ENCODE data around the gene ZNF358.

Gene ZNF358

GRCh38 chr19:7507884-7508283, 8.0 kb upstream of the ZNF358 start:
- peak; percentile 47 for DNase-seq (ENCODE audit: low spot score)
- in situ Hi-C loops (cut with MboI; ENCODE audit: low sequenced_read_pairs, unreplicated experiment), result no loop called here
- TF ChIP-seq, protein P1, sequence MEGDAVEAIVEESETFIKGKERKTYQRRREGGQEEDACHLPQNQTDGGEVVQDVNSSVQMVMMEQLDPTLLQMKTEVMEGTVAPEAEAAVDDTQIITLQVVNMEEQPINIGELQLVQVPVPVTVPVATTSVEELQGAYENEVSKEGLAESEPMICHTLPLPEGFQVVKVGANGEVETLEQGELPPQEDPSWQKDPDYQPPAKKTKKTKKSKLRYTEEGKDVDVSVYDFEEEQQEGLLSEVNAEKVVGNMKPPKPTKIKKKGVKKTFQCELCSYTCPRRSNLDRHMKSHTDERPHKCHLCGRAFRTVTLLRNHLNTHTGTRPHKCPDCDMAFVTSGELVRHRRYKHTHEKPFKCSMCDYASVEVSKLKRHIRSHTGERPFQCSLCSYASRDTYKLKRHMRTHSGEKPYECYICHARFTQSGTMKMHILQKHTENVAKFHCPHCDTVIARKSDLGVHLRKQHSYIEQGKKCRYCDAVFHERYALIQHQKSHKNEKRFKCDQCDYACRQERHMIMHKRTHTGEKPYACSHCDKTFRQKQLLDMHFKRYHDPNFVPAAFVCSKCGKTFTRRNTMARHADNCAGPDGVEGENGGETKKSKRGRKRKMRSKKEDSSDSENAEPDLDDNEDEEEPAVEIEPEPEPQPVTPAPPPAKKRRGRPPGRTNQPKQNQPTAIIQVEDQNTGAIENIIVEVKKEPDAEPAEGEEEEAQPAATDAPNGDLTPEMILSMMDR (IDR thresholded peaks at IDR 0.05; ENCODE audit: borderline replicate concordance, control extremely low read depth, extremely low read depth, insufficient read depth, missing control alignments), result no peak

DNA sequence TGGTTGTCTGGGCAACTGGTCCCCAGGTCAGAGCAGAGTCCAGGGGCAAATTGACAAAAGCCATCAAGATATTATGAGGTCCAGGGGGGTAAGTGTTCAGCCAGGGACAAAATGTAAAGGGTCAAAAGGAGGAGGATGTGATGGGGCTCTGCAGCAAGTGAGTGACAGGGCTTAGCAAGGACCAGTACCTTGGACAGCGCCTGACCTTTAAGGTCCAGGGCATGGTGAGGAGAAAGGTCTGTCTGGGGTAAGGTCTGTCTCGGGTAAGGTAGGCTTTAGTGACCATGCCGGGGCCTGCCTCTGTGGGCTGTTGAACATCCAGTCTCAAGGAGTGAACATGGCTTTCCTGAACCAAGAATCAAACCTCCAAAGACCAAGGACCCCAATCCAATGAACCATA, 6.3 kb upstream of the ZNF358 start:
- in situ Hi-C loops (cut with MboI; ENCODE audit: low sequenced_read_pairs, unreplicated experiment), result no loop called here
- TF ChIP-seq, protein P1 (IDR thresholded peaks at IDR 0.05; ENCODE audit: borderline replicate concordance, control extremely low read depth, extremely low read depth, insufficient read depth, missing control alignments), result no peak
- no peak for DNase-seq (ENCODE audit: low spot score)

- no peak for DNase-seq (ENCODE audit: low spot score)
- in situ Hi-C loops (cut with MboI; ENCODE audit: low sequenced_read_pairs, unreplicated experiment), result no loop called here
- TF ChIP-seq, protein P1 (IDR thresholded peaks at IDR 0.05; ENCODE audit: borderline replicate concordance, control extremely low read depth, extremely low read depth, insufficient read depth, missing control alignments), result no peak
These were observed 3.5 kb upstream of the ZNF358 start for GRCh38 chr19:7512400-7512851.

GRCh38 chr19:7513809-7514642, 1.9 kb upstream of the ZNF358 start:
- no peak for DNase-seq (ENCODE audit: low spot score)
- in situ Hi-C loops (cut with MboI; ENCODE audit: low sequenced_read_pairs, unreplicated experiment), result no loop called here
- TF ChIP-seq, protein P1 (IDR thresholded peaks at IDR 0.05; ENCODE audit: borderline replicate concordance, control extremely low read depth, extremely low read depth, insufficient read depth, missing control alignments), result no peak

- TF ChIP-seq, protein P1 (IDR thresholded peaks at IDR 0.05; ENCODE audit: borderline replicate concordance, control extremely low read depth, extremely low read depth, insufficient read depth, missing control alignments), result no peak
- no peak for DNase-seq (ENCODE audit: low spot score)
These were observed 726 bp upstream of the ZNF358 start for GRCh38 chr19:7515110-7515644.

GRCh38 chr19:7516333-7516732, 430 bp downstream of the ZNF358 start:
- TF ChIP-seq, protein P1 (IDR thresholded peaks at IDR 0.05; ENCODE audit: borderline replicate concordance, control extremely low read depth, extremely low read depth, insufficient read depth, missing control alignments), result no peak
- in situ Hi-C loops (cut with MboI; ENCODE audit: low sequenced_read_pairs, unreplicated experiment), result no loop called here
- no peak for DNase-seq (ENCODE audit: low spot score)

More at GRCh38 chr19:7515110-7515644, 726 bp upstream of the ZNF358 start:
- in situ Hi-C loops (cut with MboI; ENCODE audit: low sequenced_read_pairs, unreplicated experiment), result no loop called here
